ENCODE data around the gene DGKB.

Gene DGKB

GRCh38 chr7:14303536-14303935 lies 599.0 kb downstream of the DGKB start:
- no peak overlapping the region for H3K27ac ChIP-seq
- TF ChIP-seq, protein P1, sequence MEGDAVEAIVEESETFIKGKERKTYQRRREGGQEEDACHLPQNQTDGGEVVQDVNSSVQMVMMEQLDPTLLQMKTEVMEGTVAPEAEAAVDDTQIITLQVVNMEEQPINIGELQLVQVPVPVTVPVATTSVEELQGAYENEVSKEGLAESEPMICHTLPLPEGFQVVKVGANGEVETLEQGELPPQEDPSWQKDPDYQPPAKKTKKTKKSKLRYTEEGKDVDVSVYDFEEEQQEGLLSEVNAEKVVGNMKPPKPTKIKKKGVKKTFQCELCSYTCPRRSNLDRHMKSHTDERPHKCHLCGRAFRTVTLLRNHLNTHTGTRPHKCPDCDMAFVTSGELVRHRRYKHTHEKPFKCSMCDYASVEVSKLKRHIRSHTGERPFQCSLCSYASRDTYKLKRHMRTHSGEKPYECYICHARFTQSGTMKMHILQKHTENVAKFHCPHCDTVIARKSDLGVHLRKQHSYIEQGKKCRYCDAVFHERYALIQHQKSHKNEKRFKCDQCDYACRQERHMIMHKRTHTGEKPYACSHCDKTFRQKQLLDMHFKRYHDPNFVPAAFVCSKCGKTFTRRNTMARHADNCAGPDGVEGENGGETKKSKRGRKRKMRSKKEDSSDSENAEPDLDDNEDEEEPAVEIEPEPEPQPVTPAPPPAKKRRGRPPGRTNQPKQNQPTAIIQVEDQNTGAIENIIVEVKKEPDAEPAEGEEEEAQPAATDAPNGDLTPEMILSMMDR (IDR thresholded peaks at IDR 0.05): no peak
- H3K4me3 ChIP-seq: no peak overlapping the region
- DNase-seq (ENCODE audit: low spot score): no peak

GRCh38 chr7:14294637-14295036 lies 607.9 kb downstream of the DGKB start:
- Histone ChIP-seq H3K4me3 (no peak overlapping the region), H3K27ac (no peak overlapping the region)
- DNase-seq (ENCODE audit: low spot score): no peak
- TF ChIP-seq, protein P1 (IDR thresholded peaks at IDR 0.05): no peak

DNA sequence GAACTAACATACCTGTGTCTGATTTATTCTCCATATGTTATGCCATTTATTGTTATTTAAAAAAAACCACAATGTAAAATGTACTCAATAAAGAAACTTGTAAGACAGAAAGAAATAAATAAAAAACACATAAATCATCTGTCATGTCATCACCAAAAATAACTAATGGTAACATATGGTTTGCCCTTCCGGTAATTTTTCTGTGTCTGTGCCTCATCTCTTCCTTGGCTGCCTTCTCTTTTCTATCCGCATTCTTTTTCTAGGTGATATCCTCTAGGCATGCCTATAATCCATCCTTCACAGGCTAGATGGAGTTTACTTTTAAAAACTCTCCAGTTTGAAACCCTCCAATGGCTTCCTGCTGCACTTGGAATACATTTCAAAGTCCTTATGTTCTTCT lies 609.1 kb downstream of the DGKB start:
- H3K27ac ChIP-seq: no peak overlapping the region
- DNase-seq (ENCODE audit: low spot score): no peak
- TF ChIP-seq, protein P1 (IDR thresholded peaks at IDR 0.05): no peak
- no peak overlapping the region for H3K4me3 ChIP-seq

DNA sequence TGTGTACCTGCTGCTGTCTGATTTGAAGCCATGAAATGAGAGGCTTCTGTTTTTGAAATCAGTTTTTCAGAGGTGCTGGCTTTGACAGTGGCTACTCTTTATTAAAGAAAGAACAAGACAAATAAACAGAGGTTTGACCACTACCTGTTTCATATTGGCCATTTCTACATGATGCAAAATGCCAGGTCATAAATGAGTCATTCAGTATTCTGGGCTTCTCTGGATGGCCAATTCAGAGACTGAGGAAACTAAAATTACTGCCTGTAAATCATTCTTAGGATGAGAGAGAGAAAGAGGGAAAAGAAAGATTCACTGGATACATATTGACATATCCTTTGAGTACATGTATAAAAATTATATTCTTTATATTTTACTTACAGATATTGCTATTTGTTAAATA lies 609.8 kb downstream of the DGKB start:
- TF ChIP-seq, protein P1 (IDR thresholded peaks at IDR 0.05): no peak
- H3K27ac ChIP-seq: no peak overlapping the region
- DNase-seq (ENCODE audit: low spot score): no peak

DNA sequence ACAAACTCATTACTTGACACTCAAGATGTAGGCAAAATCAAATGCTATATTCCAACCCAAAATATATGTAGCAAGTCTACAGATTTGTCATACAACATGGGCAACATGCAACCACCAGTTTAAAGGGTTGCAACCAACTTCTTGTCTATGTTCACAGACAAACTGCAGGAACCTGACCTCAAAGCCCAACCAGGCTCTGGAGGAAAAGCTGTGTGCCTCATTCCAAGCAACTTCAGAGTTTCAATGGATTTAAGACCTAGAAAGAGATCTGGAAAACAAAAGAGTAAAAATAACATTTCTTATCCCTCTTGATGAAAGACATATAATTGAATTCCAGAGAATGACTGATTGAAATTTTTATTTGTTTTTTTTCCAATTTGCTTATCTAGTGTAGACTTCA lies 612.6 kb downstream of the DGKB start:
- Histone ChIP-seq H3K27ac (no peak overlapping the region), H3K4me3 (no peak overlapping the region)
- no peak for DNase-seq (ENCODE audit: low spot score)
- TF ChIP-seq, protein P1 (IDR thresholded peaks at IDR 0.05): no peak

More for the DNA sequence above, 609.8 kb downstream of the DGKB start:
- no peak overlapping the region for H3K4me3 ChIP-seq

GRCh38 chr7:14288701-14289100 lies 613.9 kb downstream of the DGKB start:
- no peak for DNase-seq (ENCODE audit: low spot score)
- no peak overlapping the region for H3K27ac ChIP-seq
- no peak overlapping the region for H3K4me3 ChIP-seq
- TF ChIP-seq, protein P1 (IDR thresholded peaks at IDR 0.05): no peak

- Histone ChIP-seq H3K4me3 (no peak overlapping the region), H3K27ac (no peak overlapping the region)
- DNase-seq (ENCODE audit: low spot score): no peak
- TF ChIP-seq, protein P1 (IDR thresholded peaks at IDR 0.05): no peak
Observed at GRCh38 chr7:14287398-14287797, 615.2 kb downstream of the DGKB start.
